IMR-90 (cell line): ENCODE results near the gene PAF1. TPM values are rescaled to one million over a fixed set of nuclear protein-coding genes. Genes with fewer than 3 reads are reported as not detected.

Experiments used
- ATAC-seq: fragments of 200-7000 bp; cut with Tn5 transposase; 2 replicates; pipeline ENCODE4 v1.9.1; 2020; ENCODE audit warnings: low read depth, mild to moderate bottlenecking, moderate library complexity
- BruUV-seq: library from RNA; stranded (reverse); fragments of 400-500 nt; replicated peaks from 2 replicates; lab custom pipeline; 2021; lab: Mats Ljungman, UMichigan
- CTCF ChIA-PET: fragments of 300-600 bp; formaldehyde crosslinking; extraction: SDS; loops from one replicate; lab custom pipeline; 2021; ENCODE audit warnings: antibody characterized with exemption; lab: Yijun Ruan, JAX
- POLR2A ChIA-PET: fragments of 300-600 bp; sonication (Branson Sonifier 250); formaldehyde crosslinking; loops from one replicate; lab custom pipeline; 2022; ENCODE audit warnings: antibody characterized with exemption; ENCODE audit not compliant: unreplicated experiment; lab: Charles Lee
- DNase-seq: peaks from one replicate; pipeline ENCODE4 v3.0.0; 2013
- H2AFZ ChIP-seq: replicated peaks from 2 replicates; pipeline ENCODE3; 2013; ENCODE audit warnings: low read length, mild to moderate bottlenecking; ENCODE audit not compliant: poor library complexity
- H2AK5ac ChIP-seq: 2 replicates; pipeline ENCODE4 v1.6.1; 2013; ENCODE audit warnings: low read depth, low read length, inconsistent platforms
- H2AK9ac ChIP-seq: replicated peaks from 2 replicates; pipeline ENCODE3; 2013; ENCODE audit warnings: mild to moderate bottlenecking, low read depth, low read length, moderate library complexity; ENCODE audit not compliant: poor library complexity
- H2BK120ac ChIP-seq: 2 replicates; pipeline ENCODE4 v1.6.1; 2013; ENCODE audit warnings: low read depth, low read length, inconsistent platforms
- H2BK15ac ChIP-seq: 3 replicates; pipeline ENCODE4 v1.6.1; 2013; ENCODE audit warnings: low read depth, low read length, inconsistent platforms
- H2BK20ac ChIP-seq: 2 replicates; pipeline ENCODE4 v1.6.1; 2013; ENCODE audit warnings: low read depth, mild to moderate bottlenecking, inconsistent platforms, low read length, moderate library complexity
- H2BK5ac ChIP-seq: 2 replicates; pipeline ENCODE4 v1.6.1; 2013; ENCODE audit warnings: mild to moderate bottlenecking, low read depth, low read length, inconsistent platforms; ENCODE audit not compliant: poor library complexity, severe bottlenecking
- H3K14ac ChIP-seq: replicated peaks from 2 replicates; pipeline ENCODE4 v1.6.1; 2013; ENCODE audit warnings: low read depth, low read length, inconsistent platforms
- H3K18ac ChIP-seq: 2 replicates; pipeline ENCODE4 v1.6.1; 2013; ENCODE audit warnings: low read depth, low read length, control low read depth
- H3K23ac ChIP-seq: 2 replicates; pipeline ENCODE4 v1.6.1; 2013; ENCODE audit warnings: low read depth, low read length, inconsistent platforms
- H3K27ac ChIP-seq: 2 replicates; pipeline ENCODE4 v1.5.1; 2013; ENCODE audit warnings: mild to moderate bottlenecking, control low read depth, low read length; ENCODE audit not compliant: insufficient read depth
- H3K27me3 ChIP-seq: 2 replicates; pipeline ENCODE4 v1.6.1; 2013; ENCODE audit warnings: low read length; ENCODE audit not compliant: control insufficient read depth, insufficient read depth
- H3K36me3 ChIP-seq: 2 replicates; pipeline ENCODE4 v1.6.1; 2013; ENCODE audit warnings: low read length, mixed read lengths; ENCODE audit not compliant: control insufficient read depth, insufficient read depth
- H3K4ac ChIP-seq: 2 replicates; pipeline ENCODE4 v1.6.1; 2013; ENCODE audit warnings: low read depth, low read length, inconsistent platforms
- H3K4me1 ChIP-seq: 2 replicates; pipeline ENCODE4 v1.6.1; 2013; ENCODE audit warnings: low read length, mixed read lengths; ENCODE audit not compliant: control insufficient read depth, insufficient read depth
- H3K4me2 ChIP-seq: 2 replicates; pipeline ENCODE4 v1.6.1; 2013; ENCODE audit warnings: low read depth, mild to moderate bottlenecking, control low read depth, low read length, moderate library complexity
- H3K4me3 ChIP-seq: 2 replicates; pipeline ENCODE4 v1.5.1; 2013; ENCODE audit warnings: low read depth, mild to moderate bottlenecking, control low read depth, low read length, moderate library complexity; ENCODE audit not compliant: insufficient read depth
- H3K56ac ChIP-seq: 2 replicates; pipeline ENCODE4 v1.6.1; 2013; ENCODE audit warnings: low read length, inconsistent platforms; ENCODE audit not compliant: insufficient read depth; ENCODE audit errors: extremely low read depth
- H3K79me1 ChIP-seq, 2 experiments: 2 replicates each; pipeline ENCODE4 v1.6.1; 2013; ENCODE audit warnings: low read length in 2 of 2, inconsistent platforms in 1 of 2, low read depth in 1 of 2
- H3K9ac ChIP-seq: 2 replicates; pipeline ENCODE4 v1.6.1; 2013; ENCODE audit warnings: low read depth, low read length, control low read depth
- H3K9me1 ChIP-seq: 2 replicates; pipeline ENCODE4 v1.6.1; 2013; ENCODE audit warnings: low read length, inconsistent platforms; ENCODE audit not compliant: insufficient read depth
- H3K9me3 ChIP-seq: 2 replicates; pipeline ENCODE4 v1.6.1; 2013; ENCODE audit warnings: low read length; ENCODE audit not compliant: control insufficient read depth, insufficient read depth
- H4K20me1 ChIP-seq: 2 replicates; pipeline ENCODE4 v1.6.1; 2013; ENCODE audit warnings: low read length, inconsistent platforms; ENCODE audit not compliant: insufficient read depth
- H4K5ac ChIP-seq: 2 replicates; pipeline ENCODE4 v1.6.1; 2013; ENCODE audit warnings: mild to moderate bottlenecking, low read depth, low read length, control low read depth
- H4K8ac ChIP-seq, 2 experiments: 2 replicates each; pipeline ENCODE4 v1.6.1; 2013; ENCODE audit warnings: low read depth in 2 of 2, low read length in 2 of 2, control low read depth in 1 of 2, inconsistent platforms in 1 of 2
- H4K91ac ChIP-seq: 2 replicates; pipeline ENCODE4 v1.6.1; 2013; ENCODE audit warnings: low read depth, low read length, inconsistent platforms; ENCODE audit not compliant: insufficient read depth
- BHLHE40 ChIP-seq: fragments of 150-350 bp; IDR thresholded peaks from 2 replicates; pipeline ENCODE4 v1.6.1; 2016; ENCODE audit warnings: mild to moderate bottlenecking, low read depth, low read length
- CEBPB ChIP-seq: IDR thresholded peaks from 2 replicates; pipeline ENCODE4 v1.6.1; 2012; ENCODE audit warnings: low read depth, low read length, improper control_type of control experiment
- CHD1 ChIP-seq: IDR thresholded peaks from 2 replicates; pipeline ENCODE4 v1.6.1; 2012; ENCODE audit warnings: low read depth, low read length, improper control_type of control experiment
- CTCF ChIP-seq: conservative IDR thresholded peaks from 2 replicates; pipeline ENCODE4 v1.5.1; 2012; ENCODE audit warnings: mild to moderate bottlenecking, low read depth, low read length, improper control_type of control experiment
- FOS ChIP-seq: fragments of 150-350 bp; IDR thresholded peaks from 2 replicates; pipeline ENCODE4 v1.6.1; 2016; ENCODE audit warnings: low read depth, low read length
- MAFK ChIP-seq: IDR thresholded peaks from 2 replicates; pipeline ENCODE4 v1.6.1; 2012; ENCODE audit warnings: low read depth, low read length, improper control_type of control experiment
- MAZ ChIP-seq: IDR thresholded peaks from 2 replicates; pipeline ENCODE4 v1.6.1; 2012; ENCODE audit warnings: low read depth, mild to moderate bottlenecking, low read length, improper control_type of control experiment, moderate library complexity, borderline replicate concordance
- MXI1 ChIP-seq: IDR thresholded peaks from 2 replicates; pipeline ENCODE4 v1.6.1; 2012; ENCODE audit warnings: low read depth, mild to moderate bottlenecking, low read length, moderate library complexity, borderline replicate concordance
- NFE2L2 ChIP-seq: fragments of 150-350 bp; IDR thresholded peaks from 2 replicates; pipeline ENCODE4 v1.6.1; 2016; ENCODE audit warnings: low read depth, mild to moderate bottlenecking, low read length
- POLR2A ChIP-seq: IDR thresholded peaks from 2 replicates; pipeline ENCODE4 v1.6.1; 2012; ENCODE audit warnings: mild to moderate bottlenecking, low read depth, low read length
- RAD21 ChIP-seq: IDR thresholded peaks from 2 replicates; pipeline ENCODE4 v1.6.1; 2012; ENCODE audit warnings: low read length, improper control_type of control experiment
- RCOR1 ChIP-seq: IDR thresholded peaks from 2 replicates; pipeline ENCODE4 v1.6.1; 2012; ENCODE audit warnings: mild to moderate bottlenecking, low read length, improper control_type of control experiment; ENCODE audit not compliant: insufficient replicate concordance
- RFX5 ChIP-seq: IDR thresholded peaks from 2 replicates; pipeline ENCODE4 v1.8.0; 2012; ENCODE audit warnings: low read depth, mild to moderate bottlenecking, low read length, moderate library complexity
- SMC3 ChIP-seq: fragments of 150-350 bp; IDR thresholded peaks from 2 replicates; pipeline ENCODE4 v1.6.1; 2016; ENCODE audit warnings: low read depth, mild to moderate bottlenecking, antibody characterized with exemption, low read length, moderate library complexity
- USF2 ChIP-seq: fragments of 150-350 bp; IDR thresholded peaks from 2 replicates; pipeline ENCODE4 v1.6.1; 2017; ENCODE audit warnings: mild to moderate bottlenecking, antibody characterized with exemption, low read length, low read depth
- WGBS, 2 experiments: methylation state at CpG; one replicate each; pipeline versions ENCODE4 v1.1.5 to v1.1.7; 2013; ENCODE audit warnings: missing lambda C conversion rate in 2 of 2; ENCODE audit not compliant: insufficient read length in 1 of 2; ENCODE audit errors: extremely low coverage in 2 of 2; 5-methylcytosine and 5-hydroxymethylcytosine counted together
- dilution Hi-C: fragments of 300-500 bp; cut with HindIII; formaldehyde crosslinking; loops from one replicate; pipeline ENCODE4 v1.14.3; 2018; ENCODE audit warnings: low sequenced_read_pairs; ENCODE audit not compliant: unreplicated experiment
- in situ Hi-C: fragments of 300-500 bp; cut with MboI; formaldehyde crosslinking; loops from 3 replicates; pipeline ENCODE4 v1.14.3; 2019; ENCODE audit warnings: low sequenced_read_pairs, inconsistent platforms, mixed read lengths
- intact Hi-C: fragments of 100-400 bp; cut with micrococcal nuclease; formaldehyde crosslinking; loops from 2 replicates; pipeline ENCODE4 v1.10.0; 2022
- polyA plus RNA-seq, 3 experiments: library from polyadenylated mRNA; depleted of rRNA; stranded (reverse); fragments of >200 nt; gene quantifications; 2 replicates each; pipeline ENCODE4 v1.2.3, GENCODE V29; 2012; ENCODE audit warnings: low replicate concordance in 1 of 3
- total RNA-seq: library from RNA; depleted of rRNA; stranded (reverse); fragments of >200 nt; gene quantifications from 2 replicates; pipeline ENCODE4 v1.2.3, GENCODE V29; 2012

The PAF1 gene
- total and polyA plus RNA-seq, 2 of the 4 experiments (the other 2 are of a cell fraction): 45.7 to 54.3 TPM

- CTCF ChIA-PET: no interaction called here
- H3K14ac ChIP-seq: peak within 1 kb of the TSS; percentile 98
- H3K56ac ChIP-seq: peak within 1 kb of the TSS; percentile 88
- H3K27ac ChIP-seq: peak within 1 kb of the TSS; percentile 84
- POLR2A ChIA-PET: interaction anchor here (1.3 kb wide), 1 partner anchor 94 kb away, joined by 4 read pairs; the partner anchor contains the start of gene RPS16
- H4K5ac ChIP-seq: peak within 1 kb of the TSS; percentile 49
- H2BK120ac ChIP-seq: peak within 1 kb of the TSS; percentile 72
- peak within 1 kb of the TSS; percentile 42; the same call in 1 of the 3 replicates for H2BK15ac ChIP-seq
- no peaks in the 10 kb centered on the region for H3K27me3 ChIP-seq
- peak within 1 kb of the TSS; percentile 84 for H2BK5ac ChIP-seq
- H2BK20ac ChIP-seq: no peak within 1 kb of the TSS
- H3K23ac ChIP-seq: peak within 1 kb of the TSS; percentile 97
- H4K20me1 ChIP-seq: peaks cover 26% of the 10 kb centered on the region; the same call in 1 of the 2 replicates
- H2AK5ac ChIP-seq: peak within 1 kb of the TSS; percentile 95
- H3K4me2 ChIP-seq: peak within 1 kb of the TSS; percentile 84
- no peaks in the 10 kb centered on the region for H3K9me3 ChIP-seq
- 0 out of 2 replicates have a peak, but pooled peaks cover 1% of the 10 kb centered on the region for H3K36me3 ChIP-seq
- H3K18ac ChIP-seq: peak within 1 kb of the TSS; percentile 71
- DNase-seq (peak; percentile 97), ATAC-seq (peak; percentile 95)
- H4K91ac ChIP-seq: peak within 1 kb of the TSS; percentile 79
- peak within 1 kb of the TSS; percentile 98 for H3K4ac ChIP-seq
- BruUV-seq: no TSS peak
- peak within 1 kb of the TSS; percentile 98 for H2AFZ ChIP-seq
- intact Hi-C loops: loop anchor here (1.0 to 5.0 kb wide), 4 partner anchors 21 to 220 kb away; partner anchors contain the start of genes MED29, PAF1 and PLEKHG2
- peak within 1 kb of the TSS; percentile 84 for H3K4me3 ChIP-seq
- dilution Hi-C loops: no loop called here
- peaks cover 18 to 57% of the 10 kb centered on the region in 2 experiments for H3K79me1 ChIP-seq
- H3K9ac ChIP-seq: peak within 1 kb of the TSS; percentile 94
- 0% methylated on average over 12 of the region's 105 CpGs; no CpG with 5 or more reads in 1 of the 2 experiments for WGBS, 2 experiments
- peaks cover 11% of the 10 kb centered on the region for H3K4me1 ChIP-seq
- H3K9me1 ChIP-seq: peaks cover 13% of the 10 kb centered on the region
- H4K8ac ChIP-seq: peak within 1 kb of the TSS; percentile 85 to 99
- in situ Hi-C loops: no loop called here
- peak; percentile 96 for TF ChIP-seq MAZ
- peak; percentile 80 for TF ChIP-seq CTCF
- TF ChIP-seq CEBPB: no peak
- peak; percentile 49; the same call in 1 of the 2 replicates for TF ChIP-seq USF2
- TF ChIP-seq NFE2L2: 0 out of 2 replicates have a peak, but pooled peaks have one; percentile 19
- 0 out of 2 replicates have a peak, but pooled peaks have one; percentile 17 for TF ChIP-seq MXI1
- no peak for TF ChIP-seq FOS
- TF ChIP-seq RAD21: peak; percentile 25; the same call in 1 of the 2 replicates
- no peak; the same call in 1 of the 2 replicates for TF ChIP-seq BHLHE40
- no peak for TF ChIP-seq RFX5
- peak; percentile 64 for TF ChIP-seq SMC3
- TF ChIP-seq MAFK: no peak
- peak; percentile 78 for TF ChIP-seq RCOR1
- TF ChIP-seq CHD1: no peak
- peak; percentile 95 for TF ChIP-seq POLR2A
- H2AK9ac ChIP-seq: peak within 1 kb of the TSS; percentile 89
These were observed 48.9 kb downstream of the PAF1 start, which contains the start of gene SAMD4B for GRCh38 chr19:39341719-39342604. Gene SAMD4B, plus strand, starts transcription at chr19:39342421. Its CDS starts 14,473 bp downstream, at chr19:39356894.
